HG02852 (cell line): ENCODE measurements around the gene PACS2.

Experiments used
- ATAC-seq: cut with Tn5 transposase; IDR thresholded peaks from one replicate; pipeline ENCODE4 v1.9.1; 2021; ENCODE audit warnings: mild to moderate bottlenecking, moderate library complexity; ENCODE audit not compliant: unreplicated experiment

The PACS2 gene

GRCh38 chr14:105398044-105398725 lies 83.6 kb downstream of the PACS2 start, which contains the start of gene TEX22:
TEX22 (plus strand) TSS chr14:105398538; CDS start chr14:105399341, 803 bp downstream.
- peak; percentile 77 for ATAC-seq

GRCh38 chr14:105398726-105399465 lies 84.3 kb downstream of the PACS2 start:
- peak; percentile 44 for ATAC-seq

GRCh38 chr14:105399466-105399775 lies 84.9 kb downstream of the PACS2 start:
- ATAC-seq = no peak

- no peak for ATAC-seq
Observed at GRCh38 chr14:105400016-105400415, 85.5 kb downstream of the PACS2 start.

- ATAC-seq = no peak
Observed at GRCh38 chr14:105401699-105402098, 87.2 kb downstream of the PACS2 start.

GRCh38 chr14:105408592-105408991 lies 94.0 kb downstream of the PACS2 start:
- no peak for ATAC-seq

GRCh38 chr14:105409364-105409763 lies 94.8 kb downstream of the PACS2 start:
- ATAC-seq = no peak

- ATAC-seq = no peak
Observed at GRCh38 chr14:105410642-105411016, 96.1 kb downstream of the PACS2 start.

- ATAC-seq = no peak
Observed at GRCh38 chr14:105411017-105411941, 96.7 kb downstream of the PACS2 start.

- ATAC-seq = no peak
Observed at GRCh38 chr14:105411985-105412770, 97.6 kb downstream of the PACS2 start.

GRCh38 chr14:105412771-105413543 lies 98.4 kb downstream of the PACS2 start:
- no peak for ATAC-seq

GRCh38 chr14:105413544-105413886 lies 99.0 kb downstream of the PACS2 start:
- ATAC-seq = no peak

GRCh38 chr14:105414456-105415371 lies 100.2 kb downstream of the PACS2 start:
- no peak for ATAC-seq

- ATAC-seq = no peak
Observed at GRCh38 chr14:105415481-105416428, 101.2 kb downstream of the PACS2 start.

- ATAC-seq = no peak
Observed at GRCh38 chr14:105416671-105417070, 102.1 kb downstream of the PACS2 start.

GRCh38 chr14:105417690-105418121 lies 103.2 kb downstream of the PACS2 start:
- no peak for ATAC-seq

- no peak for ATAC-seq
Observed at GRCh38 chr14:105418269-105419194, 104.0 kb downstream of the PACS2 start.
